HEK293 (cell line): Measurements from ENCODE around the gene IER2.

Experiments
- CTCF ChIA-PET: fragments of 350-600 bp; formaldehyde crosslinking; extraction: SDS; loops from one replicate; lab custom pipeline; 2021; ENCODE audit warnings: antibody characterized with exemption; lab: Yijun Ruan, JAX
- POLR2A ChIA-PET: fragments of 300-600 bp; formaldehyde crosslinking; extraction: SDS; loops from one replicate; lab custom pipeline; 2020; ENCODE audit warnings: antibody characterized with exemption, inconsistent platforms; lab: Yijun Ruan, JAX
- H3K27ac ChIP-seq: fragments of 200-500 bp; sonication (Bioruptor generic); 2 replicates; pipeline ENCODE4 v1.5.1; 2014; ENCODE audit warnings: low read depth, low read length, control low read depth, inconsistent platforms; ENCODE audit errors: extremely low read depth
- H3K36me3 ChIP-seq, 2 experiments: fragments of 200-500 bp in 1 of 2; sonication (Bioruptor generic) in 1 of 2; 1 replicate in 1 of 2; 2 replicates in 1 of 2; pipeline ENCODE4 v1.5.1; 2014 to 2017; ENCODE audit warnings: inconsistent platforms in 2 of 2, low read length in 2 of 2; ENCODE audit not compliant: control insufficient read depth in 2 of 2, insufficient read depth in 1 of 2
- H3K4me1 ChIP-seq: fragments of 200-500 bp; sonication (Bioruptor generic); 2 replicates; pipeline ENCODE4 v1.5.1; 2014; ENCODE audit warnings: mild to moderate bottlenecking, low read length, inconsistent platforms; ENCODE audit not compliant: control insufficient read depth, insufficient read depth
- H3K4me3 ChIP-seq: 2 replicates; pipeline ENCODE4 v1.5.1; 2011; ENCODE audit warnings: low read depth, mild to moderate bottlenecking, control low read depth, low read length, moderate library complexity
- H3K9me3 ChIP-seq: fragments of 200-500 bp; sonication (Bioruptor generic); 2 replicates; pipeline ENCODE4 v1.5.1; 2014; ENCODE audit warnings: low read depth, low read length, inconsistent platforms; ENCODE audit not compliant: control insufficient read depth, insufficient read depth
- GFI1B ChIP-seq: fragments of 450-650 bp; formaldehyde crosslinking; IDR thresholded peaks from 2 replicates; pipeline ENCODE4 v1.5.1; 2016; ENCODE audit warnings: missing biosample characterization, missing genetic modification characterization
- IKZF3 ChIP-seq: fragments of 450-650 bp; IDR thresholded peaks from 2 replicates; pipeline ENCODE4 v1.5.0; 2018; ENCODE audit warnings: missing biosample characterization, mild to moderate bottlenecking, missing genetic modification characterization, moderate library complexity
- KLF9 ChIP-seq: fragments of 450-650 bp; formaldehyde crosslinking; IDR thresholded peaks from 2 replicates; pipeline ENCODE4 v1.5.1; 2016; ENCODE audit warnings: missing biosample characterization, missing genetic modification characterization, low read depth
- PRDM1 ChIP-seq: fragments of 450-650 bp; formaldehyde crosslinking; IDR thresholded peaks from 2 replicates; pipeline ENCODE4; 2016; ENCODE audit warnings: missing biosample characterization, missing genetic modification characterization
- PRDM6 ChIP-seq: fragments of 450-650 bp; formaldehyde crosslinking; IDR thresholded peaks from 2 replicates; pipeline ENCODE4 v1.5.1; 2017; ENCODE audit warnings: missing biosample characterization, missing genetic modification characterization
- SP3 ChIP-seq: fragments of 450-650 bp; formaldehyde crosslinking; IDR thresholded peaks from 2 replicates; pipeline ENCODE4 v1.5.1; 2016; ENCODE audit warnings: missing biosample characterization, missing genetic modification characterization
- TCF7L2 ChIP-seq: IDR thresholded peaks from 2 replicates; pipeline ENCODE4 v1.6.1; 2011; ENCODE audit warnings: low read depth, mild to moderate bottlenecking, inconsistent platforms, low read length, moderate library complexity, borderline replicate concordance
- ZBTB20 ChIP-seq: fragments of 450-650 bp; formaldehyde crosslinking; IDR thresholded peaks from 2 replicates; pipeline ENCODE4 v1.5.1; 2016; ENCODE audit warnings: missing biosample characterization, missing genetic modification characterization
- ZNF138 ChIP-seq: fragments of 450-650 bp; formaldehyde crosslinking; IDR thresholded peaks from 2 replicates; pipeline ENCODE4 v1.5.1; 2016; ENCODE audit warnings: missing biosample characterization, missing genetic modification characterization, borderline replicate concordance
- ZNF155 ChIP-seq: fragments of 450-650 bp; formaldehyde crosslinking; IDR thresholded peaks from 2 replicates; pipeline ENCODE4 v1.5.1; 2016; ENCODE audit warnings: missing biosample characterization, missing genetic modification characterization
- ZNF184 ChIP-seq: fragments of 450-650 bp; IDR thresholded peaks from 2 replicates; pipeline ENCODE4 v1.5.1; 2018; ENCODE audit warnings: missing biosample characterization, mild to moderate bottlenecking, missing genetic modification characterization
- ZNF280C ChIP-seq: fragments of 450-650 bp; formaldehyde crosslinking; IDR thresholded peaks from 2 replicates; pipeline ENCODE4 v1.5.1; 2016; ENCODE audit warnings: missing biosample characterization, missing genetic modification characterization
- ZNF354C ChIP-seq: fragments of 450-650 bp; formaldehyde crosslinking; IDR thresholded peaks from 2 replicates; pipeline ENCODE4 v1.5.1; 2016; ENCODE audit warnings: missing biosample characterization, missing genetic modification characterization, low read depth, borderline replicate concordance
- ZNF37A ChIP-seq: fragments of 450-650 bp; IDR thresholded peaks from 2 replicates; pipeline ENCODE4 v1.5.1; 2018; ENCODE audit warnings: missing biosample characterization, missing genetic modification characterization
- ZNF548 ChIP-seq: fragments of 450-650 bp; formaldehyde crosslinking; IDR thresholded peaks from 2 replicates; pipeline ENCODE4 v1.5.1; 2016; ENCODE audit warnings: missing biosample characterization, missing genetic modification characterization
- ZNF707 ChIP-seq: fragments of 450-650 bp; formaldehyde crosslinking; IDR thresholded peaks from 2 replicates; pipeline ENCODE4 v1.5.1; 2016; ENCODE audit warnings: missing biosample characterization, missing genetic modification characterization
- ZNF777 ChIP-seq: fragments of 450-650 bp; formaldehyde crosslinking; IDR thresholded peaks from 2 replicates; pipeline ENCODE4 v1.5.1; 2017; ENCODE audit warnings: missing biosample characterization, missing genetic modification characterization, borderline replicate concordance
- ZNF785 ChIP-seq: fragments of 450-650 bp; formaldehyde crosslinking; IDR thresholded peaks from 2 replicates; pipeline ENCODE4 v1.5.1; 2016; ENCODE audit warnings: missing biosample characterization, missing genetic modification characterization

IER2 gene

GRCh38 chr19:13104848-13105711 lies 45.1 kb upstream of the IER2 start:
- Histone ChIP-seq H3K27ac (no peak overlapping the region), H3K4me1 (no peaks in the 10 kb centered on the region), H3K36me3 (peaks cover 0 to 40% of the 10 kb centered on the region in 2 experiments; a peak in 2 of 3 replicates)
- ChIA-PET CTCF (interaction anchor here (1.0 to 2.2 kb wide), 5 partner anchors 11 to 157 kb away, joined by 3 to 9 read pairs (median 6); no protein-coding TSS in a partner anchor), POLR2A (interaction anchor here (0.7 to 1.5 kb wide), 3 partner anchors 13 to 48 kb away, joined by 3 to 5 read pairs (median 3); partner anchors contain the start of gene NACC1)
- TF ChIP-seq ZNF785 (tag by site-specific recombination) (no peak), ZNF280C (tag by site-specific recombination) (no peak), ZNF37A (tag by site-specific recombination) (no peak), ZNF184 (no peak)
- TF ChIP-seq, all 188 proteins: peak for 0
- no peak overlapping the region for H3K4me3 ChIP-seq
- H3K9me3 ChIP-seq = no peaks in the 10 kb centered on the region

GRCh38 chr19:13109361-13110098 lies 40.7 kb upstream of the IER2 start:
- no peak overlapping the region for H3K27ac ChIP-seq
- TF ChIP-seq IKZF3 = no peak
- no peak for TF ChIP-seq KLF9
- TF ChIP-seq GFI1B (tag by site-specific recombination) = no peak
- no peak for TF ChIP-seq ZBTB20 (tag by site-specific recombination)
- TF ChIP-seq TCF7L2 = no peak
- no peak for TF ChIP-seq PRDM1 (tag by site-specific recombination)
- no peak for TF ChIP-seq SP3
- no peak for TF ChIP-seq PRDM6
- no peak for TF ChIP-seq ZNF354C (tag by site-specific recombination)
- TF ChIP-seq ZNF138 (tag by site-specific recombination) = no peak
- TF ChIP-seq ZNF707 = no peak
- no peak for TF ChIP-seq ZNF777 (tag by site-specific recombination)
- no peak for TF ChIP-seq ZNF548 (tag by site-specific recombination)
- no peak for TF ChIP-seq ZNF155 (tag by site-specific recombination)
- TF ChIP-seq, all 188 proteins: peak for 0
- ChIA-PET POLR2A (no interaction called here), CTCF (interaction anchor here (0.6 kb wide), 2 partner anchors 18 to 143 kb away, joined by 3 to 4 read pairs; no protein-coding TSS in a partner anchor)
- Histone ChIP-seq H3K36me3 (peaks cover 11 to 57% of the 10 kb centered on the region in 2 experiments; a peak in 2 of 3 replicates), H3K4me3 (no peak overlapping the region), H3K9me3 (no peaks in the 10 kb centered on the region), H3K4me1 (no peaks in the 10 kb centered on the region)
